Measurements from ENCODE around the gene APOC3.

Gene APOC3

GRCh38 chr11:116874251-116874650 lies 44.5 kb downstream of the APOC3 start:
- no peak for DNase-seq (ENCODE audit: low read depth in 2 of 2)

GRCh38 chr11:116875194-116875593 lies 45.5 kb downstream of the APOC3 start:
- no peak for DNase-seq (ENCODE audit: low read depth in 2 of 2)

- DNase-seq (ENCODE audit: low read depth in 2 of 2) = no peak
Observed at GRCh38 chr11:116876656-116877055, 46.9 kb downstream of the APOC3 start.

- DNase-seq (ENCODE audit: low read depth in 2 of 2) = no peak
Observed at GRCh38 chr11:116879800-116880625, 50.3 kb downstream of the APOC3 start.

GRCh38 chr11:116881143-116881542 lies 51.4 kb downstream of the APOC3 start:
- no peak for DNase-seq (ENCODE audit: low read depth in 2 of 2)

GRCh38 chr11:116882386-116882785 lies 52.7 kb downstream of the APOC3 start:
- DNase-seq (ENCODE audit: low read depth in 2 of 2) = no peak
